Stimulated activated CD8-positive, alpha-beta memory T cell treated with anti-CD3 and anti-CD28 coated beads, Interleukin-7, amount 100 ng/mL, for 1 hour (primary cell): ENCODE data around the gene GSTM3.

Experiments used
- DNase-seq, 2 donors: peaks; one replicate each; pipeline ENCODE4 v3.0.0-alpha.2; 2020; ENCODE audit warnings: low read depth in 2 of 2

The GSTM3 gene

DNA sequence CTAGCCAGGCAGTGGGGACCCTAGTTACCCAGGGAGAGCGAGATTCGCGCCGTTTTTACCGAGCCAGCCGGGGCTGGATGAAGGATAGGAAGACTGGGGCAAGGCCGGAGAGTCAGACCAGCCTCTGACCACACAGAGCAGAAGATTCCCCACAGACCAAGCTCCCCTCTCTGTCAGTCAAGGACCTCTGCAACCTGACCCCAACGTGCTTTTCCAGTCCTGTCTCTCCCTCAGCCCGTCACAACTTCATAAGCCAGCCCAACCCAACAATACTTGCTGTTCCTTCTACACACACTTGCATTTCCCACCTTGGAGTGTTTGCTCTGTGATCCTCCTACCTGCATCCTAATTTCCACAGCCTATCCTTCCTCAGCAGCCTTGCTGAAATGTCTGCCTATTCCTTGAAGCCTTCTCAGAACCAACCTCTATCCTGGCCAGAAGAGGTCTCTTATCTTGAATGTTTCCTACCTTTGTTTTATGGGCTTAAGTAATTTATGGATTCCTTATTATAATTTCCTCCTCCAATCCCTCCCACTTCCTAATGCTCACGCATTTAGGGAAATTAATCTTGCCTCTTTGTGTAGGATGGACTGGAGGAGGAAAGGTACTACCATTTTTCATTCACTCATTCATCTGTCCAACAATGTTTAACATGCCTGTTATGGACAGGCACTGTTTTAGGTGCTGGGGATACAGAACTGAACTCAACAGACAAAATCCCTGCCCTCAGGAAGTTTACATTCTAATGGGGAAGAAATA is at the start of gene GSTM3:
Gene GSTM3 (minus strand): TSS at position 424 of the 759 bp plus-strand sequence. CDS start 751 bp downstream, outside the sequence.
- DNase-seq: no peak

DNA sequence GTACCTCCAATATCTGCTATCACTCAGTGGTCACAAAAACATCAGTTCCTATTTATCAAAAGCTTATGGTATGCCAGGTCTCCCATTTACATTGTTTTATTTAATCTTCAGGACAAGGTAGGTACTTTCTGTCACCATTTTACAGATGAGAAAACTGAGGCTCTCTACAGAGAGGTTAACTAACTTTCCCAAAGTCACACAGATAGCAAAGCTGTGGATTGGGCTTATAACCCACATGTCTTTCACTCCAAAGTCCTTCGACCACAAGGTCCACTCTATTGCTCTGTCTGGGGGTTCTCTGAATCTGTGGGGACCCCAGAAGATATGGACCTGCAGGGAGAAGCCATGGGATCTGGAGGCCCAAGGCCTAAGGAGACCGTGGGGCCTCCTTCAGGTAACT is 49.5 kb upstream of the GSTM3 start:
- no peak for DNase-seq

GRCh38 chr1:109789551-109790180 is 48.8 kb upstream of the GSTM3 start:
- DNase-seq: no peak

- no peak for DNase-seq
These were observed 48.1 kb upstream of the GSTM3 start for GRCh38 chr1:109788695-109789521.

- no peak for DNase-seq
These were observed 47.2 kb upstream of the GSTM3 start for GRCh38 chr1:109787845-109788601.

DNA sequence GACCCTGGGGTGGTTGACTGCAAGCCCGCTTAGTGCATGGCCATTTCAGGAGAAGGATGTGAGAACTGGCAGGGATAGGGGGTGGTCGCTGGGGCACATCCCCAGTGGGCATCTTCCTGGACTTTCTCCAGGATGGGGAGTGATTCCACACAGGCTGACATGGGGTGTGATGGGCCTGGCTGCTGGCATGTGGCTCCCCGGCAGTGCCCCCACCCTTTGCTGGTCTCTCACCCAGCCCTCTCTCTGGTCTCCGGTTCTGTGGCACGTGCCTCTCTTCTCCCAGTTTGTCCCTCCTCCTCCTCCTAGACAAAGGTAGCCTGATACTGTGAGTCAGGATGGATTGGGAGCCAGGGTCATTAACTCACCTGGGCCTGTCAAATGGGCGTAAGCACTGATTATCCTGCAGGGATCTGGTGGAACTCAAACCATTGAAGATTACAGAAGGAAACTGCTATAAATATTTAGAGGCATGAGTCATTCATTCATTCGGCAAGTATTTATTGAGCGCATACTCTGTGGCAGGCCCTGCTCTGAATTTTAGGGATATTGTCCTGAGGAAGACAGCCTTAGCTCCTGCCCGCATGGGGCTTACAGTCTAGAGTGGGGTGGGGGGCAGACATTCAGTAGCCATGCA is 46.5 kb upstream of the GSTM3 start:
- DNase-seq: no peak

- DNase-seq: no peak
These were observed 45.7 kb upstream of the GSTM3 start for GRCh38 chr1:109786531-109787021.

- no peak for DNase-seq
These were observed 45.3 kb upstream of the GSTM3 start for GRCh38 chr1:109786112-109786480.

GRCh38 chr1:109785446-109786111 is 44.7 kb upstream of the GSTM3 start:
- no peak for DNase-seq

DNA sequence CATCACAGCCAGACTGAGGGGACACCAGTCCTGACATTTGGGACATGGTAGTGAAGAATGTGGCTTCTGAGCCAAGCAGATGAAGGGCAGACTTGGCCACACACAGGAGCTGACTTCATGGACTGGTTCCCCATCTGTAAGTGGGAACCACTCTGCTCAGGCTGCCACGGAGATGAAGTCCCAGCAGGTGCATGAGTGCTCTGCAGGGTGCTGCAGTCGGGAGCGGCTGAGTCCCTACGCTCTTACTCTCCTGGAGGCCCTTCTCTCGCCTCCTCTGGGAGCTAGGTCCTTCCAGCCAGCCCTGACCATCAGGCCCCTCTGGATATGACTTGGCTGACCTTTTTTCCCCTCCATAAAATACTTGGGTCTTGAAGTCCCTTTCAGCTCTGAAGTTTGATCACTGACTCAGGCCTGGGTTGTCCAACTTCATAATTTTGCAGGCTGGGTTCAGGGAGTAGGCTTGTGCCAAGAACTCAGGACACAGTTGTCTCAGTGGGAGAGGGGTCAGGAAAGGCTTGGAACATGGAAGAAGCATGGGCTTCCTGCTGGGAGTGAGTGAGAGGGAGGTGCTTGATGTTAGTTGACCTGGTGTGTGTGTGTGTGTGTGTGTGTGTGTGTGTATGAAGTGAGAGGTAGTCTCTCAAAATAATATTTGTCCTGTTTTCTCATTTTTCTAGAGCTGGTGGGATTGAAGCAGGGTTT is 43.9 kb upstream of the GSTM3 start:
- no peak for DNase-seq

DNA sequence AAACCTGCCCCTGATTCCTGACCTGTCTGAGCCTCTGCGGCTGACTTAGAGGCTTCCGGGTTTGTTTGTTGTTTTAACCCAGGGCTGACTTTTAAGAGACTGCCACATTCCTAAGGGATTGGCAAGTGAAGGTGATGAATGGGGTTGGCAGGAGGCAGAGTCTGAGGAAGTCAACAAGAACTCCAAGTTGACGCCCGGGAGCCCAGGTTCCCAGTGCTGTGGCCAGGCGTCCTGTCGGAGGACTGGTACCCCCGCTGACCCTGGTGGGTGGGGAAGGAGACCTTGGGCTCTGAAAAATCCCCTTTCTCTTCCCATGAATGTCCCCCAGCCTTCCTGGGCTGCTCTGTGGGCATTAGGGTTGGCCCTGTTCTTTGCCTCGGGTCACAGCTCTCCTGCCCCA is 42.6 kb upstream of the GSTM3 start:
- no peak for DNase-seq

DNA sequence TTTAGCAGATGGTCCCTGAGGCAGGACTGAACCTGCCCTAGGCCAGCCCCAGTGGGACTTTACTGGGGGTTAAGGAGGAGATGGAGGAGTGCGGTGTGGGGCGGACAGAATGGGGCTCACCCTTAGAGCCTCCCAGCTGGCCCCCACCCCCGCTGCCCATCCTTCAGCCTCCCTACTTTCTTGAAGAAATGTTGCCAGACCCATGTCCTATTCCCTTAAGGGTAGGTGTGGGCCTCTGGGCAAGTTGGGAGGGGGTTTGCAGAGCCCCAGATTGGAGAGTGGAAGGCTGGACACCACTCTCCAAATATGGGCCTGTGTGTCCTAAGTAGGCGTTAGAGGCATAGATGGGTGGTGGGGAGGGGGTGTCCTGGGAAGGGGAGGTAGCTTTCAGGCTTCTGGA is 42.1 kb upstream of the GSTM3 start:
- no peak for DNase-seq

- no peak for DNase-seq
These were observed 41.7 kb upstream of the GSTM3 start for GRCh38 chr1:109782514-109782913.

- DNase-seq: no peak
These were observed 41.0 kb upstream of the GSTM3 start for GRCh38 chr1:109781806-109782205.

DNA sequence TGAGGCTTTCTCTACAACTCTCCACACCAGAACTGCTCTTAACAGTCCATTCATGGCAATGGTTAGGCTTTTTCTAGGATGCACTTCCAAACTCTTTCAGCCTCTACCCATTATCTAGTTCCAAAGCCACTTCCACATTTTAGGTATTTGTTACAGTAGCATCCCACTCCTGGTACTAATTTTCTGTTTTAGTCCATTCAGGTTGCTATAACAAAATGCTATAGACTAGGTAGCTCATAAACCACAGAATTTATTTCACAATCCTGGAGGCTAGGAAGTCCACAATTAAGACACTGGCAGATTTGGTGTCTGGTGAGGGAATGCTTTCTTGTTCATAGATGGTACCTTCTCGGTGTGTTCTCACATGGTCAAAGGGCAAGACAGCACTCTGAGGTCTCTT is 40.1 kb upstream of the GSTM3 start:
- no peak for DNase-seq

GRCh38 chr1:109777980-109778625 is 37.3 kb upstream of the GSTM3 start:
- DNase-seq: no peak

DNA sequence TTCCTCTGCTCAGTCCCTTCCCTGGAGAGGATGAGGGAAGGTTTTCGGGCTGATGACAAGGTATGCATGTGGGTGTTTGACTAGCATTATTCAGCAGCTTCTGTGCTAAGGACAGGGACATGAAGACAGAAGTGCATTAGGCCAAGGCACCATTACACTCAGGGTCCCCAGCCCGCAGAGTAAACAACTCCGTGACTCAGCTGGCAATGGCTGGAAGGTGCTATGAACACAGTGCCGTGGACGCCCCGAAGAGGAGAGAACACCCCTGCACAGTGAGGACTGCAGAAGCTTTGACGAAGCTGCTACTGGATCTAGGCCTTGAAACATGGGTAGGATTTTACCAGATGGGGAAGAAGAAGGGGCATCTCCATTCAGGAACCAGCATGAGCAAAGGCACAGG is 36.6 kb upstream of the GSTM3 start:
- DNase-seq: no peak

GRCh38 chr1:109776911-109777310 is 36.1 kb upstream of the GSTM3 start:
- DNase-seq: peak; percentile 46 to 57

DNA sequence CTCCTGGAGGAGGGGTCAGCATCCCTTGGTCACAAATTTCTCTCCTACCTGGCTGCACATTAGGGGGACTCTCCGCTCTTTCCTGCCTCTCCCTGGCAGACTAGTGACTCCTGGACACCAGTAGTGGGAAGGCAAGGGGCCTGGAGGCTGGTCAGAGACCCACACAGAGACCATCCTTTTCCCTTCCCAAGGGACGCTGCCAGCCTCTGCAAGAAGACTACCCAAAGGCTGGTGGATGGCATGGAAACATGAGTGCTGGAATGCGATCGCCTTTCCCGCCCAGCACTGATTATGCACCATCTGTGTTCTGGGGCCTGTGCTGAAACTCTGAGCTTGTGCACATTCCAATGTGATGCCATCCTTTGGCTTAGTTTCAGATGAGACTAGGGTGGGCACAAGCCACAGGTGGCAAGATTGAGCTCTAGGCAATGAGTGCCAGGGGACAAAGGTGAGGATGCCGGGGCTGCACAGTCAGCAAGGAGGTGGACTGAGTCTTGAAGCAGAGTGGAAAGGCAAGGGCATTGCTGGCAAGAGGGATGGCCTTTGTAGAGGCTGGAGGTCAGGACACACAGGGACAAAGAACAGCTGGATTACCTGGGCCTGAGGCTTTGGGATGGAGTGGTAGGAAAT is 35.5 kb upstream of the GSTM3 start:
- DNase-seq: no peak
